NCI-H2029 (cell line): ENCODE measurements around the gene FASTK.

Experiments used
- DNase-seq: peaks from one replicate; lab custom pipeline; 2025; lab: John Stamatoyannopoulos, UW

Gene FASTK

DNA sequence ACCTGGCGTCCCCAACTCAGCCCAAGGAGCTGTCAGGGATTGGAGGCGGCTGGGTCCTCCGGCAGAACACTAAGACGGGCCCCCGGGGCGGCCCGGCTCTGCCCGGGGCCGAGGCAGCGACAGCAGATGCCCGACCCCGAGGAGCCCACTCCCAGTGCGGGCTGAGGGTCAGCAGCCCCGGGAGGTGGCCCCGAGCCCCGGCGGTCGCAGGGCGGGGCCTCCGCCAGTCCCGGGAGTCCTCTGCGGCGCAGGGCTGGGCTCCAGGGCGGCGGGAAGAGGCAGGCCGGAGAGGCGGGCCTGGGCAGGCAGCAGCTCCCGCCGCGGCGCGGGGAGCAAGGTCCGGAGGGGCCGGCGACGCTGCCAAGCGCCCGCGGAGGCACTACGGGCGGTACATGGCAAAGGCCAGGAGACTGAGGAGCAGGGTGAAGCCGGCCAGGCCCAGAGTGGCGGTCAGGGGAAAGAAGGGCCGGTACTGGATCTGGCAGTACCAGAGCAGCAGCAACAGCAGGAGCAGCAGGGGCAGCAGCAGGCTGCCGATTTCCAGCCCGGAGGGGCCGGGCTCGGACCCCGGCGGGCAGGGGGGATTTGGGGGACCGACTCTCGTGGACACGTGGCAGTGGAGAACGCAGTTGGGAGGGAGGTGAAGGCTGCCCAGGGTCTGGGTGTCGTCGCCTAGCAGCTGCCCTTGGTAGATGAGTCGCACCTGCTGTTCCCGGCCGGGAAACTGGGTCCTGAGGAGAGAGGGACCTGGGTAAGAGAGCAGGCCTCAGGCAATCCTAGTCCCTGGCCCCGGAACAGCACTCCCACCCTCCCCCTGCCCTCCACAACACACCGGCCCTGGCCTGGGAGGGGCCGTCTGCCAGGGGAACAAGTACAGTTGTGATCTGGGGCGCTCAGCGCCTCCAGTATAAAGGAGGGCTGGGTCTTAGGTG, 827 bp upstream of the FASTK start:
- DNase-seq: no peak

DNA sequence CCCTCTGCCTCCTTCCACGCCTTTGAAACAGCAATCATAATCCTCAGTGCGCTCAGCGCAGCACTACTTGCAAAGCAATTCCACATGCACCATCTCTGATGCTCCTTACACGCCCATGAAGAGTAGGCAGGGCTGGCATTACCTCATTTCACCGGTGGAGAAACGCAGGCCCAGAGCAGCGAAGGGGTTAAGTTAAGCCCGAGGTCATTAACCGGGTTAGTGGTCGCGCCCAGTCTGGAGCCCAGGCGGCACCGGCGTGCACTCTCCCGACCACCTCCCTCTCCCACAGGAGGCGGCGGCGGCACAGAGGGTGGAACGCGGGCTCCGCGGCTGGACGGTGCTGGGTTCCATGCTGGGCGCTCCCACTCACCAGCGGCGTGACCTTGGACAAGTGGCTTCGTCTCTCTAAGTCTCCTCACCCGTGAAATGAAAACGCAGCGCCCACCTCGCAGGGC, 515 bp downstream of the FASTK start:
- DNase-seq: no peak

DNA sequence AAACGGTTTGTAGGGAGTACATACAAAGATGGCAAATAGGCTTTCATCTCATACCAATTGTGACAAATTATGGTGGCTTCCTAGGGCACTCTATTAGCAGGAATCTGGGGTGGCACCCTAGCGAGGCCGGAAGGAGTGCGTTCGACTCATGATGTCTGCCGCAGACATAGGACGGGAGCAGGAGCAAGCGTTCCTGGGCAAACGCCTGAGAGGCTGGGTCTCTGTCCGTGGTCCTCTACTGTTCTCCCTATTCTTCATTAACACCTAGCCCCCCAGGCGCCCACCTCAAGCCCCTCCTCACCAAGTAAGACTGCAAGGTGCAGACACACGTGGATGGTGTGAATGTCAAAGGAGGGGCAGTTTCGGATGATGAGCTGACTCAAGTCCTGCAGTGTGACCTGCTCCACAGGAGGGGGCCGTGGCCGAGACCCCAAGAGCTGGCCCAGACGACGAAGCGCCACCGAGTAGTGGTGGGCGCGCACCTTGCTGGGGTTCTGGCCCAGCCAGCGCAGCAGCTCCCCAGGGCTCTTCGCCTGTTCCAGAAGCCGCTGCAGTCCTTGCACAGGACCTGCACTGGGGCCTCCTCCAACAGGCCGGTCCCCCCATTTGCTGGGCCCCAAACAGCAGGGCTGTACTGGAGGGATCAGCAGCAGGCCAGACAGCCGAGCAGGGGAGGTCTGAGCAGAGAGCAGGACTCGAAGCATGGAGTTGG, 1.3 kb downstream of the FASTK start:
- no peak for DNase-seq

DNA sequence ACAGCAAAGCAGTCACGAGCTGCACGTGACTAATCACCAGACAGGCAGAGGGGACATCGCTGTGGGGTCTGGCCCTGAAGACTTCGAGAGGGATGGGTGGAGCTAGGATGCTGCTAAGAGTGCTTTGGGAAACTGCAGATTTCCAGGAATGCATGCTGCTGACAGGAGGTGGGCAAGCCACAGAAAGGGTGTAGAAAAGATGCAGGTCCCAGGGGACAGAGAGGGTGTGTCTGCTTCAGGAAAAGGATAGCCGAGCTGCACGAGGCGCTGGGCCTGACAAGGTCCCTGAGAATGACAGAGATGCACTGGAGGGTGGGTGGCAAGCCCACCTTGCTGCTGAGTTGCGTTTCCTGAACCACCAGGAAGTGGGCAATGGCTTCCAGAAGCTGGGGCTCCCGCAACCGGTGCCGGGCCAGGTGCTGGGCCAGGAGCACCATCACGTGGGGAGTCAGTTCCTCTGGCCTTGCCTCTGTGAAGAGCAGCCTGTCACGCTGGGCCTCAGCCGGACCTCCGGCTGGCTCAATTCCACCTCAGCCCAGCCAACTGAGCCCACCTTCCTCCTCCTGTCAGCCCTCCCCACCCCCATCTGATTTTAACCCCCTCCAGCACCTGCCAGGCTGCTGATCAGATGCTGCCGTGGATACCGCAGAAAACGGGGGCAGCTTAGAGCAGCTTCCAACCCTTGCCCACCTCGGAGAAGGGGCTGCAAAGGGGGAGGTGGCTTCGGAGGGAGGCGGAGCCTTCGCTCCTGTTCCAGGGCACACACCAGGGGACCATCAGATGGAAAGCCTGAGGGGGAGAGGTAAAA, 2.2 kb downstream of the FASTK start:
- no peak for DNase-seq

DNA sequence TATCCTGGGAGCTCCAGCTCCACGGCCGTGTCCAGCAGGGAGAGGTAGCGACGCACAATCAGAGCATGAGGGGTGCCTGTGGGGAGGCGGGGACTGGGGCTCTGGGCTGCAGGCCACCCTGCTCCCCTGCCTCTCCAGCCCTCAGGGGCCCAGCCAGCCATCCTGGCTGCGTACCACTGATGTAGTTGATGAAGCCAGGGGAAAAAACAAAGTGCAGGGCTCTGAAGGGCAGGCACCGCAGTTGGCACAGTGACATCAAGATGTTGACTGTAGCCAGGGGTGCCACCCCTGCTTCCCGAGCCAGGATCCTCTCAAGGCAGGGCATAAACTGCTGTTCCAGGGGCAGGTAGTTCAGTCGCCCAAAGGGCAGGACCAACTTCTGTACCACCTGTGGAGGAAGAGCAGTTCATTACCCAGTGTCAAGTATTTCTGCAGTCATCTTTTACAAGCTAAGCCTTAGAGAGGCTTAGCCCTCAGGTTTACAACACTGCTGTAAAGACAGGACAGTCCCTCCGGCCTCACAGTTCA, 2.8 kb downstream of the FASTK start:
- no peak for DNase-seq

DNA sequence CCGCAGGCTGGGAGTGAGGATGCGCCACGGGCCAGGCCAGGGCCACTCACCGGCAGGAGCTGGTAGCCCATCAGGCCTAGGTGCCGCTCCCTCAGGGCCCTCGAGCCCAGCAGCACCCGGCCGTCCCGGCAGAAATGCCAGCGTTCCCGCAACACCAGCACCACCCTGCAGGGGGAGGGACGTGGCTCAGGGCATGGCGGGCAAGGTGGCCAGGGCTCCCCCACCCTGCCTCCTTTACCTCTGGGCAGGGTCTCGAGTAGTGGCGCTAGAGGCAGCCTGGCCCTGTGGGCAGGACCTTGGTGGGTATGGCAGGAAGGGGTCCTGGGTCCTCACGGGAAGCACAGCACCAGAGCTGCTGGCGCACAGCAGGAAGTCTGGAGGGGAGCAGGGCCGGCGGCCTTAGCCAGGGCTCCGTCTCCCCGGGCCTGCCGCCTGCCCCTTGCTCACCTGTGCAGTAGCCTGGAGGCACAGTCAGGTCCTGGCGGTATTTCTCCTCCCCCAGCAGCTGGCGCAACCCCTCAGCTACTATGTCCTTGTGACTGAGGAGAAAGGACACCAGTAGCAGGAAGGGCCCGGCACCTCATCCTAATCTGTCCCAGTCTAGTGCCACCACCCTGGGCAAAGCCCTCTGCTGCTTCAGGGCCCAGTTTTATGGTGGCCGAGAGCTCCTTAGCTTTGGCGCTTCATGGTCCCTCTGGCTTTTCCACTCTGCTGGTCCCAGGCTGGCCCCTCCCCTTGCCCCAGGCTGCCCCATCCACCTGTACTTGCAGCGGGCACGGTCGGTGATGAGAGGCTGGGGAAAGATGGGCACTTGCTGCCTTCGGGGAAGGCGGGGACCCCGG, 3.5 kb downstream of the FASTK start:
- DNase-seq: no peak

DNA sequence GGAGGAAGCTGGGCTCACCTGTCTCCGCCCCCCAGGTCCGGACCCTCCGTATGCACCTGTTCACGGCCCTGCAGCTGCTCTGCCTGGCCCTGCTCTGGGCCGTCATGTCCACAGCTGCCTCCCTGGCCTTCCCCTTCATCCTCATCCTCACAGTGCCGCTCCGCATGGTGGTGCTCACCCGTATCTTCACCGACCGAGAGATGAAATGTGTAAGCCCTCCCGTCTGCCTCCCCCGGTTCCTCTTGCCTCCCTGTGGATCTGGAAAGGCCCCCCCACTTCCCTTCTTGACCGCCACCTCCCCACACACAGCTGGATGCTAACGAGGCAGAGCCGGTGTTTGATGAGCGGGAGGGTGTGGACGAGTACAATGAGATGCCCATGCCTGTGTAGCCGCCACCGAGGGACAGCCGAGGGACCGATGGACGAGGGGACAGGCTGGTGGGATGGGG, 4.6 kb downstream of the FASTK start:
- no peak for DNase-seq

DNA sequence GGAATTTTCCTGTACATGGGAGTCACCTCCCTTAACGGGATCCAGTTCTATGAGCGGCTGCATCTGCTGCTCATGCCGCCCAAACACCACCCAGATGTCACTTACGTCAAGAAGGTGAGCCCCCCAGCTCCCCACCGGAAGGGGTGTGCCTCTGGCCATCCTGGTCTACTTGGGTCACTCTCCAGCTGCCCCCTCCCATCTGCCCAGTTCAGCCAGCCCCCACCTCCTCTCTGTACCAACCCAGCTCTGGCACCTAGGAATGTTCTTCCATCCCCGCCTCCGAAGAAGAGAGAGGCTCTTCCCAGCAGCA, 5.0 kb downstream of the FASTK start:
- DNase-seq: no peak

DNA sequence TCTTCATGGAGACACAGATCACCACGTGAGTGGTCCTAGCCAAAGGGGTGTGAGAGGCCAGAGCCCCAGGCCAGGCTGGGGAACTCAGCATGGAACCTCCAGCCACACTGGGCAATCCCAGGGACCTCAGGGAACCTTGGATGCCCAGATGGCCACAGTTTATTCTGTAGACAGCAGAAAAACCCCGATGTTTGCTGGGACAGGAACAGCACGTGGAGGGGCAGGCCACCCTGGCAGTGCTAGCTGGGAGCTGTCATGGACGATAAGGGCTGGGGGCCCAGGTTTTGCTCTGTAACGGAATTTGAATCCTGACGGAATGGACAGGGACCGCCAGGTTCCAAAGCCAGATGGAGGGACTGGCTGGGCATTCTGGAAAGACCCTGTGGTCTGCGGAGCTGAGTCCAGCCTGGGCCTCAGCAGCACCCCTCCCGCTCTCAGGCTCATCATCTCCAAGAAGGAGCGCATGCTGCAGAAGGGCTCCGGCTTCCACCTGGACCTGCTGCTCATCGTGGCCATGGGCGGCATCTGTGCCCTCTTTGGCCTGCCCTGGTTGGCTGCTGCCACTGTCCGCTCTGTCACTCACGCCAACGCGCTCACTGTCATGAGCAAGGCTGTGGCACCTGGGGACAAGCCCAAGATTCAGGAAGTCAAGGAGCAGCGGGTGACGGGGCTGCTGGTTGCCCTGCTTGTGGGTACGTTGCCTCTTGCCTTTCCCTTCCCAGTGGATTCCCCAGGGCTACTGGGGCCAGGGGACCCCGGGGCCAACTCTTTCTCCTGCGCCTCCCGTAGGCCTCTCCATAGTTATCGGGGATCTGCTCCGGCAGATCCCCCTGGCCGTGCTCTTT, 5.6 kb downstream of the FASTK start:
- no peak for DNase-seq

DNA sequence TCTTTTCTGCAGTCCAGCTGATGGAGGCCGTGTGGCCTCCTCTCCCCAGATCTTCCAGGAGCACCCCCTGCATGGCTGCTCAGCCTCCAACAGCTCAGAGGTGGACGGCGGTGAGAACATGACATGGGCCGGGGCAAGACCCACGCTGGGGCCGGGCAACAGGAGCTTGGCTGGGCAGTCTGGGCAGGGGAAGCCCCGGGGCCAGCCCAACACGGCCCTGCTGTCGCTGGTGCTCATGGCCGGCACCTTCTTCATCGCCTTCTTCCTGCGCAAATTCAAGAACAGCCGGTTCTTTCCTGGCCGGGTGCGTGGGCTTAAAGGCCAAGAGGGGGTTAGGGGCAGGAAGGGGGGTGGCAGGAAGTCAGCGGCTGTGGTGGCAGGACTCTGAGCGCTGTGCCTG, 6.6 kb downstream of the FASTK start:
- DNase-seq: no peak

DNA sequence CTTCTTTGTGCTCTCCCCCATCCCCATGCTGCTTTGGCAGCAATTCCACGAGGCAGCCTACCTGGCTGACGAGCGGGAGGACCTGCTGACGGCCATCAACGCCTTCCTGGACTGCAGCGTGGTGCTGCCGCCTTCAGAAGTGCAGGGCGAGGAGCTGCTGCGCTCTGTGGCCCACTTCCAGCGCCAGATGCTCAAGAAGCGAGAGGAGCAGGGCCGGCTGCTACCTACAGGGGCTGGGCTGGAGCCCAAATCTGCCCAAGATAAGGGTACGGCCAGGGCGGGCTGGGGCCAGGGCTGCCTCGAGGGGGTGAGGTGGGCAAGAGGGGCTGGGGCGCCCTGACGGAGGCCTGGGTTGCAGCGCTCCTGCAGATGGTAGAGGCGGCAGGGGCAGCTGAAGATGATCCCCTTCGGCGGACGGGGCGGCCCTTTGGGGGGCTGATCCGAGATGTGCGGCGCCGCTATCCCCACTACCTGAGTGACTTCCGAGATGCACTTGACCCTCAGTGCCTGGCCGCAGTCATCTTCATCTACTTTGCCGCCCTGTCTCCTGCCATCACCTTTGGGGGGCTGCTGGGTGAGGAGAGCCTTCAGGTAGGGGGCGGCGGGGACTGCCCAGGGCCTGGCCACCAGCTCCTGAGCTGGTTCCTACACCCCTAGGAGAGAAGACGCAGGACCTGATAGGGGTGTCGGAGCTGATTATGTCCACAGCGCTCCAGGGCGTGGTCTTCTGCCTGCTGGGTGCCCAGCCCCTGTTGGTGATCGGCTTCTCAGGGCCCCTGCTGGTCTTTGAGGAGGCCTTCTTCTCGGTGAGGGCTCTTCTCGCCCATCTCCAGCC, 9.4 kb downstream of the FASTK start:
- DNase-seq: no peak

DNA sequence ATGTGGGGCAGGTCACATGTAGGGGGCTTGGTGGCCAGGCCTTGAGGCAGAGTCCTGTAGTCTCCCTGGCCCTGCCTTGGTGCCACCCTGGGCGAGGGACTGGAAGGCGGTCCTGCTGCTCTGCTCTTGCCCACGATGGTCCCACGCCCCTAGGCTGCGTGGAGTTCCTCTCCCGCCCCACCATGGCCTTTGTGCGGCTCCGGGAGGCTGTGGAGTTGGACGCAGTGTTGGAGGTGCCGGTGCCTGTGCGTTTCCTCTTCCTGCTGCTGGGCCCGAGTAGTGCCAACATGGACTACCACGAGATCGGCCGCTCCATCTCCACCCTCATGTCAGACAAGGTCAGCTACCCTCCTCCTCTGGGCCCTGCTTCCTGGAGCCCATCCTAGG, 10.0 kb downstream of the FASTK start:
- DNase-seq: no peak

DNA sequence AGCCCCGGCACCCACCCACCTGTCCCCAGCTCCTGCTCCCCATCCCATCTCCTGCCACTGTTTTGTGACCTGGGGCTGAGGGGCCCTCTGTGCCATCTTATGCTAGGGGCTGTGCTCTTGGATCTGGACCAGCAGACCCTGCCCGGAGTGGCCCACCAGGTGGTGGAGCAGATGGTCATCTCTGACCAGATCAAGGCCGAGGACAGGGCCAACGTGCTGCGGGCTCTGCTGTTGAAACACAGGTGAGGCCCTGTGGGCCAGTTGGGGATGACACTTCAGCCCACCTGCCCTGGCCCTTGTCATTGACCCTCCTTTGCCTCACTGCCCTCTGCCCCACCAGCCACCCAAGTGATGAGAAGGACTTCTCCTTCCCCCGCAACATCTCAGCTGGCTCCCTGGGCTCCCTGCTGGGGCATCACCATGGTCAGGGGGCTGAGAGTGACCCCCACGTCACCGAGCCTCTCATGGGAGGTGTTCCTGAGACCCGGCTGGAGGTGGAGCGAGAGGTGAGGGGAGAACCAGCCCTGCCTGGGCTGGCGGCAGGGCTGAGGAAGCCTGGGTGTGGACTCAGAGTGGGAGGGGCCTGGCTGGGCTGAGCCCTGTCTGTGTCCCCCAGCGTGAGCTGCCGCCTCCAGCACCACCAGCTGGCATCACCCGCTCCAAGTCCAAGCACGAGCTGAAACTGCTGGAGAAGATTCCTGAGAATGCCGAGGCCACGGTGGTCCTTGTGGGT, 10.6 kb downstream of the FASTK start:
- DNase-seq: no peak

DNA sequence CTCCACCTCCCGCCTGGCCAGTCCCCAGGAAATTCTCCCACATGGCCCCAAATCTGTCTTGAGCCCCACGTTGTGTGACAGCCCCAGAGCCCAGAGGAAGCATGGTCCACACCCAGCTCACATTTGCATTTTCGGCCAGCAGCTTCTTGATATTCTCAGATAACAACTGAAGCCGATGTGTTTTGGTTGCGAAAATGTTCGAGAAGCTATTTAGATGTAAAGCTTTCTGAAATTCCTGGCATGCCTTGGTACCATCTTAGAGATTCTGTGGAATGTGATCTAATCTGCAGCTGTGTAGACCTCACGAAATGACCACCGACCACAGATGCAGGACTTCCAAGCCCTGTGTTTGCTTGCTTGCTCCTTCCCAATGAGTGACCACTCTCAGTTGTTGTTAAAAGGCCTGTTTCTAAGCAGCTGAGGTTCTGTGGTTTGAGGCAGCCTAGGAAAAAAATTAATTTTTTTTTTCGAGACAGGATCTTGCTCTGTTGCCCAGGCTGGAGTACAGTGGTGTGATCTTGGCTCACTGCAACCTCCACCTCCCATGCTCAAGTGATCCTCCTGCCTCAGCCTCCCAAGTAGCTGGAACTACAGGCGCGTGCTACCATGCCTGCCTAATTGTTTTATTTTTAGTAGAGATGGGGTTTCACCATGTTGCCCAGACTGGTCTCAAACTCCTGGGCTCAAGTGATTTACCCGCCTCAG, 12.4 kb downstream of the FASTK start:
- no peak for DNase-seq

DNA sequence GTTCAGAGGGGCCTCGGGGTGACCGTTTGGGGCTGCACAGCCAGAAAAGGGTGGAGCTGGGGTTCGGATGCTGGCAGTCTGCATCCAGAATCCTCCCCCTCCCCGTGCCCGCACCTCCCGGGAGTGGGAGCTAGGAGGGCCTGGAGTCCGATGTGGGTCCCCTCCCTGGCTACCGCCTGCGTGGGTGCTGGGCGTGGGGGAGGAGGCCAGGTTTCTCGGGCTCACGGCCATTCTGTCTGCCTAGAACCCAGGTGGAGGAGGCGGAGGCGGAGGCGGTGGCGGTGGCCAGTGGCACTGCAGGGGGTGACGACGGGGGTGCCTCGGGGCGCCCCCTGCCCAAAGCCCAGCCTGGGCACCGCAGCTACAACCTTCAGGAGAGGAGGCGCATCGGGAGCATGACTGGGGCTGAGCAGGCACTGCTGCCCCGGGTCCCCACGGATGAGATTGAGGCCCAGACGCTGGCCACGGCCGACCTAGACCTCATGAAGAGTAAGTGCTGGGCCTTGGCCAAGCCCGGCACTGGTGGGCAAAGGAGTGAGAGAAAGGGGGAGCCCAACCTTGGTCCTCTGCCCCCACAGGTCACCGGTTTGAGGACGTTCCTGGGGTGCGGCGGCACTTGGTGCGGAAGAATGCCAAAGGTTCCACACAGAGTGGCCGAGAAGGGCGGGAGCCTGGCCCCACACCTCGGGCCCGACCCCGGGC, 14.2 kb downstream of the FASTK start:
- no peak for DNase-seq

DNA sequence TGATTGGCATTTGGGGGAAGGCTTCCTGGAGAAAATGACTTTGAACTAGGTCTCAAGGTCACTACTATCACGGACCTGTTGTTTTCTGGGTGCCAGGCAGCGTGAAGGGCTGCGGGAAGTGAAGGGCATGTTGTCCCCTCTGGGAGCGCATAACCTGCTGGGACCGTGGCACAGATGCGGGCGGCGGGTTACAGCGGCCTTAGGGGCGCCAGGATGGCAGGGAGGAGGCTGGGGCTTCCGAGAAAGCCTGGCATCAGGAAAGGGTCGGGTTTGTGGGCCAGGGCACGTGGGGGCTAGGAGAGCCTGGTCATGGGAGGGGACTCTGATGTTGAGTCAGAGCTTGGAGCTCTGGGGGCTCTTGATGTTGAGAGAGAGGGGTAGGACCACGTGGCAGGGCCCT, 15.1 kb downstream of the FASTK start:
- no peak for DNase-seq

DNA sequence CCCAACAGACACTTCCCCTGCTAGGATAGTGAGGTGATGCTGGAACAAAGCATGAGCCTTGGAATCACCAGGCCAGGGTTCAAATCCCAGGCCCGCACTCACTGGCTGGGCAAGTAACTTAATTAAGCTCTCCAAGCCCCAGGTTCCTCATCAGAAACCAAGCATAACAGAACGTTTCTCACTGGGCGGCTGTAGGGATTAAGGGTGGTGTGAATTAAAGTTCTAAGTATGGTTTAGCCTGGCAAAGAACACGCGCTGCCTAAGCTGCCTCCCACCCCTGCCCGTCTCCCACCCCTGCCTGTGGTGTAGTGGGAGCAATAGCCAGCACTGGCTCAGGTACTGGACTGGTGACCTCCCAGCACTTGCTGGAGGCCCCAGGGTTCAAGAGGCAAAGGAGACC, 15.6 kb downstream of the FASTK start:
- no peak for DNase-seq

DNA sequence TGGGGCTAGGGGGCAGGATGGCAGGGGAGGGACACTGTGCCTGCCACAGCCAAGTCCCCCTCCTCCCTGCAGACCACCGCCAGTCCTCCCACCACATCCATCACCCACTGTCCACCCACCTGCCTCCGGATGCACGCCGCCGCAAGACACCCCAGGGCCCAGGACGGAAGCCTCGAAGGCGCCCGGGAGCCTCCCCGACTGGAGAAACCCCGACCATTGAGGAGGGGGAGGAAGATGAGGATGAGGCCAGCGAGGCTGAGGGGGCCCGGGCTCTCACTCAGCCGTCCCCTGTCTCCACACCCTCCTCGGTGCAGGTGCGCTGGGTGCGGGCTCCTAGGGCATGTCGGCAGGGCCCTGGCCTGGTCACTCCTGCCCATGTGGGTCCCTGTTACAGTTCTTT, 16.2 kb downstream of the FASTK start:
- DNase-seq: no peak
